Dendritic cell treated with granulocyte-macrophage colony-stimulating factor and Interleukin-4, amounts not matched to agents 40 ng/mL and 50 ng/mL, for 4 days (primary cell): ENCODE data around the gene TMEM178B.
"Not testable (repeated sequence)": the region's sequence is repeated elsewhere in the genome, so short reads cannot be mapped to it uniquely, and the experiment has no call there.

Source experiments
- H3K27ac Mint-ChIP-seq: one replicate; pipeline ENCODE4 v1.8.0; 2022; ENCODE audit warnings: mild to moderate bottlenecking, mixed read lengths
- H3K27me3 Mint-ChIP-seq: one replicate; pipeline ENCODE4 v1.8.0; 2022; ENCODE audit warnings: mild to moderate bottlenecking, mixed read lengths
- H3K36me3 Mint-ChIP-seq: one replicate; pipeline ENCODE4 v1.8.0; 2022; ENCODE audit warnings: low read depth, mixed read lengths
- H3K4me1 Mint-ChIP-seq: one replicate; pipeline ENCODE4 v1.8.0; 2022; ENCODE audit warnings: low read depth, mixed read lengths
- H3K4me3 Mint-ChIP-seq: one replicate; pipeline ENCODE4 v1.8.0; 2022; ENCODE audit warnings: mild to moderate bottlenecking, moderate library complexity, mixed read lengths
- H3K9me3 Mint-ChIP-seq: one replicate; pipeline ENCODE4 v1.8.0; 2022; ENCODE audit warnings: mixed read lengths
- intact Hi-C: fragments of 100-400 bp; cut with micrococcal nuclease; formaldehyde crosslinking; loops from one replicate; pipeline ENCODE4 v1.15.0; 2022

The TMEM178B gene

DNA sequence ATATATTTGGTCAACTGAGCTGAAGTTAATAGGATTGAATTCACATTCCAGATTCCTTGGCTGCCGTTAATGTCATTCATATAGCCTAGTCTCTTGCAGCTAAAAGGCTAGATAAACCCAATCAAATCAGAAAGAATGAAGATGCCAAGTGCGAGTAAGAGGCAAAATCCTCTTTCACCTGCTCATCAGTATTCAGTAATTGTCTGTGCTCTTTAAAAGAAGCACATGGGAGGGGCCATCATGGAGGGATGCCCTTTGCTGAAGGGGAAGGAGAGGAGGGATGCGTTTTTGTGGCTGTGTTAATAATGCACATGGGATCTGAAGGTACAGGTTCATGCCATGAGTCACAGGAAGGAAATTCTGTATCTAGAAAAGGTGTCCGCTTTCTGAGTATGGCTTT, 232.2 kb downstream of the TMEM178B start:
- Mint-ChIP-seq H3K27me3 (peaks cover 2% of the 10 kb centered on the region), H3K27ac (no peak overlapping the region), H3K4me1 (no peaks in the 10 kb centered on the region), H3K9me3 (no peaks in the 10 kb centered on the region), H3K4me3 (no peak overlapping the region), H3K36me3 (no peaks in the 10 kb centered on the region)
- intact Hi-C loops, result no loop called here

DNA sequence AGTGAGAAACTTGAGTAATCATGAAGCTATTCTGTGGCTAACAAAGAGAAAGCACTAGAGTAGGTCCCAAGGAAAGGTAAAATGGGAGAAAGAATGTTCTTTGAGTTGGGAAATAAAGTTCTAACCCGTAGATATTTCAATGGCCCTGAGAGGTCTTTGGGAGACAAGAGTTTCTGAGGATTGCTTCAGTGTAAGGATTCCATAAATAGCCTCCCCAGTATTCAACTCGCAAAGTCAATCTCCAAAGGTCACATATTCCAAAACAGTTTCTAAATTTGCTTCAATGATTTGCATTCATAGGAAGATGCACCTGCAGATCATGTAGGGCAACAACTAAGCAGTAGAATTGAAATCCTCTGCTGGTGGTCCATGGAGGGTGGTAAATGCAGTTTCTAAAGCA, 238.5 kb downstream of the TMEM178B start:
- no peaks in the 10 kb centered on the region for H3K36me3 Mint-ChIP-seq
- no peaks in the 10 kb centered on the region for H3K27me3 Mint-ChIP-seq
- H3K4me3 Mint-ChIP-seq, result no peak overlapping the region
- H3K4me1 Mint-ChIP-seq, result no peaks in the 10 kb centered on the region
- no peaks in the 10 kb centered on the region for H3K9me3 Mint-ChIP-seq
- intact Hi-C loops, result no loop called here
- no peak overlapping the region for H3K27ac Mint-ChIP-seq

DNA sequence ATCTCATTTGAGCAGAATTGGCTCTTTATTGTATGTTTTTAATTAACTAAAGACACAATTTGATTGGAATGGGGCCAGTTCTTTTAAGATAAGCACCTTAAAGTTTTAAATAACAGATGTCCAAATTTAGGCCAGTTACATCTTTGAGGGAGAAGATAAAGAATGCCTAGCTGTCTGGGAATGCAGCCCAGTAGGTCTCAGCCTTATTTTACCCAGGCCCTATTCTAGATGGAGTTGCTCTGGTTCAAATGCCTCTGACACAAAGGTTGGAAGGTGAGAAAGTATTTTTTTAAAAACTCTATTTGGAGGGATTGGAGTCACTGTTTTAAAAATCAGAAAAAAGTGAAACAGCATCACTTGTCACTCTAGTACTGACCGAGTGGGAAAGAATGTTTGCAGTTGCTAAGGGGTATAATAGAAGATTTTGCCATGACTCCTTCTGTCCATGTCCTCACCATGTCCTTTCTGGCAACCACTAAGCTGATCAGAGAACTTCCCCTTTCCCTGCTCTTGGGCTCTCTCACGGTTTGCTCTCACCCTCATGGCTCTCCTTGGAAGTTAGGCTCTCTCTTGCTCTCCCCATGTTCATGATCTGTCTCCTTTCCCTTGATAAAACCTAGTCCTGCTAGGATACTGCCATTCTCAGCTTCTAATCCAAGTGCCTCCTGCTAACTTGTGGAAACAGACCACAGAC, 239.1 kb downstream of the TMEM178B start:
- Mint-ChIP-seq H3K9me3 (no peaks in the 10 kb centered on the region), H3K27me3 (no peaks in the 10 kb centered on the region), H3K36me3 (no peaks in the 10 kb centered on the region), H3K27ac (no peak overlapping the region), H3K4me1 (no peaks in the 10 kb centered on the region), H3K4me3 (no peak overlapping the region)
- intact Hi-C loops, result no loop called here

DNA sequence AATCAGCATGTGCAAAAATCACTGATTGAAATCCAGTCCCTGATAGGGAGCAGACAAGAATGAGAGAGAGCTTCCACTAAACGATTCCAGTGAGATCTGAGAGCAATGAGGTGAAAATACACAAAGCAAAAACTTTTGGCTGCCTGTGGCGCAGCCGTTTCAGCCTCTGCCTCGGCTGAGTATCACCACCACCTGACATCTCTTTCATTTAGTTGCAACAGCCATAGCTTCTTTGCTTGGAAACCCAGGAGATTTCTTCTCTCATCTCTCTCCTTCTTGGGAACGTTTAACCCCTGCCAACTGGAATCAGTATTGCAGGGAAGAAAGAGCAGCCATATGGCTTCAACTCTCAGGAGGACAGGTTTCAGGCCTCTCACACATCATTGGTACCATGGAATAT, 240.0 kb downstream of the TMEM178B start:
- intact Hi-C loops, result no loop called here
- no peaks in the 10 kb centered on the region for H3K9me3 Mint-ChIP-seq
- H3K27me3 Mint-ChIP-seq, result no peaks in the 10 kb centered on the region
- no peak overlapping the region for H3K27ac Mint-ChIP-seq
- H3K36me3 Mint-ChIP-seq, result no peaks in the 10 kb centered on the region
- no peaks in the 10 kb centered on the region for H3K4me1 Mint-ChIP-seq
- no peak overlapping the region for H3K4me3 Mint-ChIP-seq

DNA sequence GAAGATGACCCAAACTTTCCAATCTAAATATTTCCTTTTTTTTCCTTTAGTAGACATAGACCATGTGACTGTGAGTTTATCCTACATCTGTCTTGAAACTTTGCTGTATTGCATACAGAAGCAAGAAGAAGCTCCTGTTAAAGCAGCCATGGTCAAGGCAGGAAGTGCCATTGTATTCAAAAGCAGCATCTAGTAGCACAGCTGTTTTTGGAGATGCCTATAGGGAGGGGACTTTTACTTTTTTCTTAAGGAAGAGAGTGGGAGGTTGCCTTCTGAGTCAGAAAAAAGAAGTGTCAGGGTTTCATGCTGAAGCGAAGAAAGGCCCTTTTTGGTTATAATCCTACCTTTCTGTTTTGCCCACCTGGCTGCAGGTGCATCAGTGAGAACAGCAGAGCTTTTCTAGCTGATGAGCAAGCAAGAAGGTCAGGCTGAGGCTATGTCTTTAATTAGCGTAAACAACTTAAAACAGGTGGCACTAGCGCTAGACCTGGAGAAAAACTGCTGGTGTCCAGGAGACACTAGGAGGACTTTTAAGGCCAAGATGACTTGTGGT, 243.2 kb downstream of the TMEM178B start:
- Mint-ChIP-seq H3K4me3 (no peak overlapping the region), H3K27ac (no peak overlapping the region), H3K4me1 (no peaks in the 10 kb centered on the region), H3K36me3 (no peaks in the 10 kb centered on the region), H3K27me3 (no peaks in the 10 kb centered on the region), H3K9me3 (no peaks in the 10 kb centered on the region)
- intact Hi-C loops, result no loop called here

DNA sequence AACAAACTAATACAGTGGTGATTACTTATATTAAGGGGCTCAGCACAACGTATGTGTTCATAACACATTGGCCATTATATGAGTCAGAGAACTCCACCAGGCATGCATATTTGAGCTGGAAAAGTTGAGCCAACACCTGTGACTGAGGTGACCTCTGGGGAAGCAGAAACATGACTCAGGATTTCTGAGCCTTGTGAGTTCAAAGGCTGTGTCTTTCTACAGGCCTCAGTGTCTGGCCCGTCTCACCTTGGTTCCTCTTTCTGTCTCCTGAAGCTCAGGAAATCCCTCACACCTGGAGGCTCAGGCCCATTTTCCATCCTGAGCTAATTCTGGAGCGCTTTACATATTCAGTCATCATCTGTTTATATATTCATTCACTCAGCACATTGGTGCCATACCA, 246.4 kb downstream of the TMEM178B start:
- intact Hi-C loops, result no loop called here
- H3K27me3 Mint-ChIP-seq, result no peaks in the 10 kb centered on the region
- no peaks in the 10 kb centered on the region for H3K4me1 Mint-ChIP-seq
- H3K4me3 Mint-ChIP-seq, result no peak overlapping the region
- H3K36me3 Mint-ChIP-seq, result no peaks in the 10 kb centered on the region
- H3K9me3 Mint-ChIP-seq, result no peaks in the 10 kb centered on the region
- no peak overlapping the region for H3K27ac Mint-ChIP-seq

DNA sequence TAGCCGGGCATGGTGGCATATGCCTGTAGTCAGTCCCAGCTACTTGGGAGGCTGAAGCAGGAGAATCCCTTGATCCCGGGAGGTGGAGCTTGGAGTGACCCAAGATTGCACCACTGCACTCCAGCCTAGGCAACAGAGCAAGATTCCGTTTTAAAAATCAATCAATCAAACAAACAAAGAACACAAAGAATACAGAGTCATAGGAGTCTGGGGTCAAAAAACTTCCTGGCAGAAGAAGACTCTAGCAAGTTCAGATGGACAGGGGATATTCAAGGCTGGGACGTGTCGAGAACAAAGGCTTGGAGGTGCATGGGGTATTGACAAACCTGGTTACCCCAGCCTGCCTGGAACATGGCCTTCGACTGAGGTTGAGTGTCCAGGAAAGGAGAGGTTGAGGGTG, 248.5 kb downstream of the TMEM178B start:
- Mint-ChIP-seq H3K4me3 (no peak overlapping the region), H3K27ac (no peak overlapping the region), H3K27me3 (no peaks in the 10 kb centered on the region)

DNA sequence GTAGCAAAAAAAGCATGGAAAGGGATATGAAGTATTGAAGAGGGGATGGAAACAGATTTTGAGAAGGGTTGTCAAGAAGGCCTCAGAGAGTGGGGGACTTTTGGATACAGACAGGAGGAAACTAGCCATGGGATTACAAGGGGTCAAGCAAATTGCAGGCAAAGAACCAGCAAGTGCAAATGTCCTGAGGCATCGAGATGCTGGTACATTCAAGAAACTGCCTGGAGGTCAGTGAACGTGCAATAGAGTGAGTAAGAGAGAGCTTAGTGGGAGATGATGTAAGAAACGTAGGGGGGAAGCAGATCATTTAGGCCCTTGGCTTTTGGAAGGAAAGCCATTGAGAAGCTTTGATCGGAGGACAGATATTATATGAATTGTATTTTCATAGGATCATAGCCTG, 250.0 kb downstream of the TMEM178B start:
- H3K27ac Mint-ChIP-seq, result no peak overlapping the region
- no peaks in the 10 kb centered on the region for H3K9me3 Mint-ChIP-seq
- no peaks in the 10 kb centered on the region for H3K27me3 Mint-ChIP-seq
- intact Hi-C loops, result no loop called here
- no peaks in the 10 kb centered on the region for H3K36me3 Mint-ChIP-seq
- H3K4me1 Mint-ChIP-seq, result no peaks in the 10 kb centered on the region
- H3K4me3 Mint-ChIP-seq, result no peak overlapping the region

More for the DNA sequence above, 248.5 kb downstream of the TMEM178B start:
- Mint-ChIP-seq H3K9me3 (no peaks in the 10 kb centered on the region), H3K36me3 (no peaks in the 10 kb centered on the region), H3K4me1 (no peaks in the 10 kb centered on the region)
- intact Hi-C loops, result no loop called here

DNA sequence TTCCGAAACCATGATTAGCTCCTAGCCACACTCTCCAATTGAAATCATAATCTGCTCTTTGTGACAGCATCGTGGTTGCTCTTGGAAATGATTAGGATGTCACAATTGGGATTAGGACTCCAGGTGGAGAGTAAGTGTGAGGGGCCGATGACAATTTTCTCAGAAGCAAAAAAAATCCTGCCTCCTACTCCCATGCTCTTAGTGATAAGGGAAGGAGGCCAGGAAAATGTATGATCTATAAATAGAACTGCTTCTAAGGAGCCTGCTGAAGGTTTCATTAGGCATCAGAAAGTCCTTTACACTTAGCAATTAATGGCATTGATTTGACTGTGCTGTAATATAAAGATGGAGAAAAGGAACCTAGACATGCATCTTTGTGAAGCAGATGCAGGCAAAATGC, 251.0 kb downstream of the TMEM178B start:
- Mint-ChIP-seq H3K9me3 (no peaks in the 10 kb centered on the region), H3K4me3 (no peak overlapping the region), H3K27ac (no peak overlapping the region), H3K4me1 (no peaks in the 10 kb centered on the region), H3K27me3 (no peaks in the 10 kb centered on the region), H3K36me3 (no peaks in the 10 kb centered on the region)
- intact Hi-C loops, result no loop called here

DNA sequence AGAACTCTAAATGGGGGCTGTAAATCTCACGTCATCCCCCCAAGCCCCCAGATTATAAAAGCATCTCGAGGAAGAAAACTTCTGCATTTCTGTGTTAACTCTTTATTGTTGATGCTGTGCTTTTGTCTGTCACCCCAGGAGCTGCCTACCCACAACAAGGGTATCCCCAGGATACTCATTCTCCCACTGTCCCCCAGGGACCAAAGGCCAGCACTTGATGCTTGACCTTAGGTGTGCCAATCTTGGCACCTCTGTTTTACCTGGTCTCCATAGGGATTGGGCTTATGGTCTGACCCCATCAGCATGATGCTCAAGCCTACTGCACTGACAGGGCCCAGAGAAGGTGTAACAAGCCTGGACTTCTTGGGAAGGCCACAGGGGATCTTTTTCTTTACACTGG, 251.4 kb downstream of the TMEM178B start:
- Mint-ChIP-seq H3K27me3 (no peaks in the 10 kb centered on the region), H3K4me3 (no peak overlapping the region), H3K9me3 (no peaks in the 10 kb centered on the region), H3K27ac (no peak overlapping the region), H3K36me3 (no peaks in the 10 kb centered on the region), H3K4me1 (no peaks in the 10 kb centered on the region)
- intact Hi-C loops, result no loop called here

DNA sequence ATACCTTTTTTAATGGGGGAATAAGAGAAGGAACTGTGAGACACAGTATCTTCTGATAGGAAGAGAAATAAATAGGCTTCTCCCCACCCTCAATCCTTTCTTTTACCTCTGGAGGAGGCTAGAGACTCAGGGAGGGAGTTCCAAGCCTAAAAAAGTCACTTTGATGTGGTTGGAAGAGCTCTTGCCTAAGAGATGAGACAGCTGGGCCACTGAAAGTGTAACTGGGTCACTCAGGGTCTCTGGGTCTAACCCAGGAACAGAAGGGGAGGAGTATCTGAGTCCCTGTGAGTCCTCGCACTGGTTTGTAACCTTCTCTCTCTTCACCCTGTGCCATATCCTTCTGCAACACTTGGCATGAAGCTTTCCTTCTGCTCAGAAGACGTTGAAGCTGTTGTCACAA, 254.4 kb downstream of the TMEM178B start:
- H3K9me3 Mint-ChIP-seq, result no peaks in the 10 kb centered on the region
- no peak overlapping the region for H3K27ac Mint-ChIP-seq
- no peak overlapping the region for H3K4me3 Mint-ChIP-seq
- intact Hi-C loops, result no loop called here
- H3K27me3 Mint-ChIP-seq, result no peaks in the 10 kb centered on the region
- H3K4me1 Mint-ChIP-seq, result no peaks in the 10 kb centered on the region
- H3K36me3 Mint-ChIP-seq, result no peaks in the 10 kb centered on the region

DNA sequence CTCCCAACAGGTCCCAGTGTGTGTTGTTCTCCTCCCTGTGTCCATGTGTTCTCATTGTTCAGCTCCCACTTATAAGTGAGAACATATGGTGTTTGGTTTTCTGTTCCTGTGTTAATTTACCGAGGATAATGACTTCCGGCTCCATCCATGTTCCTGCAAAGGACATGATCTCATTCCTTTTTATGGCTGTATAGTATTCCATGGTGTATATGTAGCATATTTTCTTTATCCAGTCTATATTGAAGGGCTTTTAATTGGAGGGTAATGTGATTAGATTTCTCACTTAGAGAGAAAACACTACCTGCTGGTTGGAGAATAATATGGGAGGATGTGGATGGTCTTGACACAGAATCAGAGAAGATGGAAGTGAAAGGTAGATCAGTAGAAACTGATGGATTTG, 256.4 kb downstream of the TMEM178B start:
- H3K4me3 Mint-ChIP-seq, H3K27me3 Mint-ChIP-seq, H3K9me3 Mint-ChIP-seq, intact Hi-C loops, H3K27ac Mint-ChIP-seq, H3K36me3 Mint-ChIP-seq, H3K4me1 Mint-ChIP-seq: not testable (repeated sequence)

DNA sequence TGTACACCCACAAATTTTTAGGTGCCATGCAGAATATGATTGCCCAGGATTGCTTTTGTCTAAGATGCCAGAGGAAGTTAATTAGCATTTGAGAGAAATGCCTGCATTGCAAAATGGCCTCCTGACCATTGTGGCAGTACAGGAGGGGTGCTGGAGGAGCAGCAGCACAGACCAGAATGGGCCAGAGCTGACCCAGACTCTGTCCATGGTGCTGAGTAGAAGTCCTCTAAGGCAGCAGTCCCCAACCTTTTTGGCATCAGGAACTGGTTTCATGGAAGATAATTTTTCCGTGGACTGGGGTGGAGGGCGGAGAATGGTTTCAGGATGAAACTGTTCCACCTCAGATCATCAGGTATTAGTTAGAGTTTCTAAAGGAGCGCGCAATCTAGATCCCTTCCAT, 259.6 kb downstream of the TMEM178B start:
- Mint-ChIP-seq H3K36me3 (no peaks in the 10 kb centered on the region), H3K4me3 (no peak overlapping the region), H3K27ac (no peak overlapping the region), H3K9me3 (peaks cover 15% of the 10 kb centered on the region), H3K4me1 (no peaks in the 10 kb centered on the region), H3K27me3 (no peaks in the 10 kb centered on the region)
- intact Hi-C loops, result no loop called here

DNA sequence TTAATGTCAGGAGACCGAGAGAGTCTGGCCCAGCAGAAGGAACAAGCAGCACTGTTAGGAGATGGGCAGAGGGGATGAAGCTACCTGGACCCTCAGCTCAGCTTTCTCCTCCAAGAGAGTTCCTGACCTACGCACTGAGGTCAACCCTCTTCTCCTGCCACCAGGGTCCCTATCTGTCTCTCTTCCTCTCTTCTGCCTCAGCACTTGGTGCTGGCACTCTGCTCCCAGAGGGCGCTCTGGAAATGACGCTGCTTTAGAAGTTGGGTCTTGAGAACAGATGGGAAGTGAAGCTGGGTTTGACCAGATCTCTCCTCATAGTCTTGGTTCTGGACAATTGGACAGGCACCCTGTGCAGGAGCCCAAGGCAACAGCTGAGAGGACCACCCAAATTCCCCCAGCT, 261.3 kb downstream of the TMEM178B start:
- H3K4me3 Mint-ChIP-seq, result no peak overlapping the region
- no peak overlapping the region for H3K27ac Mint-ChIP-seq
- no peaks in the 10 kb centered on the region for H3K4me1 Mint-ChIP-seq
- H3K9me3 Mint-ChIP-seq, result peaks cover 15% of the 10 kb centered on the region
- H3K36me3 Mint-ChIP-seq, result no peaks in the 10 kb centered on the region
- intact Hi-C loops, result no loop called here
- no peaks in the 10 kb centered on the region for H3K27me3 Mint-ChIP-seq

DNA sequence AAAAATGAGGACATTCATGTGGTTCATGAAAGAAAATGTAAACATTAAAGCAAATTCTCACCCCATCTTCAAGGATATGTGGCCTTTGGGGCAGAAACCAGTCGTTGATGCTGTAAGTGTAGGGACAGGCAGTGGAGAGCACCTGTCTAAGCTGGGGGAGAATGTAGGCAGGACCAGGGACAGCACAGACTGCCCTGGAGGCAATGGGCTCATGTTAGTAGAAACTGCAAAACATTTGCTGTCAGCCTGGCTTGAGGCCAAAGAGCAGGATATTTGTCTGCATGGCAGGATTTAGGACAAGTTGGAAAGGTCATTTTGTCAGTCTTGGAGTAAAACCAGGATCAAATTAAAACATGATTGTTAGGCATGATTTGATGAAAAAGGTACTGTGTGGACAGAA, 265.7 kb downstream of the TMEM178B start:
- Mint-ChIP-seq H3K27me3 (peaks cover 1% of the 10 kb centered on the region), H3K9me3 (peaks cover 15% of the 10 kb centered on the region), H3K4me1 (no peaks in the 10 kb centered on the region), H3K27ac (no peak overlapping the region), H3K4me3 (no peak overlapping the region), H3K36me3 (no peaks in the 10 kb centered on the region)
- intact Hi-C loops, result no loop called here
